SK-N-SH treated with all-trans-retinoic acid at 6 μM for 48 hours (cell line): Measurements from ENCODE around the gene NEK4.

Experiments
- ATAC-seq: fragments of 200-7000 bp; cut with Tn5 transposase; 3 replicates; pipeline ENCODE4 v1.9.1; 2020; ENCODE audit warnings: mild to moderate bottlenecking, moderate library complexity
- CSDC2 ChIP-seq: fragments of 250-450 bp; sonication (Bioruptor Pico); IDR thresholded peaks from 2 replicates; pipeline ENCODE4 v1.5.0; 2020; ENCODE audit warnings: mild to moderate bottlenecking, moderate library complexity
- CSRNP3 ChIP-seq: fragments of 250-450 bp; sonication (Bioruptor Pico); IDR thresholded peaks from 2 replicates; pipeline ENCODE4 v1.5.1; 2021; ENCODE audit warnings: mild to moderate bottlenecking, moderate library complexity
- ESRRG ChIP-seq: fragments of 250-450 bp; sonication (Bioruptor Pico); IDR thresholded peaks from 2 replicates; pipeline ENCODE4 v1.6.1; 2021; ENCODE audit warnings: mild to moderate bottlenecking
- GLIS3 ChIP-seq: fragments of 250-450 bp; sonication (Bioruptor Pico); IDR thresholded peaks from 2 replicates; pipeline ENCODE4 v1.5.0; 2020; ENCODE audit warnings: mild to moderate bottlenecking, moderate library complexity
- ISL1 ChIP-seq: fragments of 250-450 bp; sonication (Bioruptor Pico); IDR thresholded peaks from 2 replicates; pipeline ENCODE4 v2.1.2; 2022; ENCODE audit warnings: mild to moderate bottlenecking, moderate library complexity
- OSR1 ChIP-seq: fragments of 250-450 bp; sonication (Bioruptor Pico); IDR thresholded peaks from 2 replicates; pipeline ENCODE4 v1.8.0; 2022; ENCODE audit warnings: moderate library complexity, mild to moderate bottlenecking, inconsistent platforms
- PATZ1 ChIP-seq: fragments of 250-450 bp; sonication (Bioruptor Pico); IDR thresholded peaks from 2 replicates; pipeline ENCODE4 v1.8.0; 2020; ENCODE audit warnings: mild to moderate bottlenecking, moderate library complexity, borderline replicate concordance
- PPARA ChIP-seq: fragments of 250-450 bp; sonication (Bioruptor Pico); IDR thresholded peaks from 2 replicates; pipeline ENCODE4 v1.5.0; 2020; ENCODE audit warnings: mild to moderate bottlenecking, borderline replicate concordance
- RARB ChIP-seq: fragments of 250-450 bp; sonication (Bioruptor Pico); IDR thresholded peaks from 2 replicates; pipeline ENCODE4 v1.8.0; 2021; ENCODE audit warnings: mild to moderate bottlenecking, moderate library complexity
- SNAI2 ChIP-seq: fragments of 250-450 bp; sonication (Bioruptor Pico); IDR thresholded peaks from 2 replicates; pipeline ENCODE4 v1.5.0; 2020; ENCODE audit warnings: mild to moderate bottlenecking, moderate library complexity
- TCF4 ChIP-seq: fragments of 250-450 bp; sonication (Bioruptor Pico); IDR thresholded peaks from 2 replicates; pipeline ENCODE4 v1.8.0; 2021; ENCODE audit warnings: mild to moderate bottlenecking, moderate library complexity, borderline replicate concordance
- TOX ChIP-seq: fragments of 250-450 bp; sonication (Bioruptor Pico); IDR thresholded peaks from 2 replicates; pipeline ENCODE4 v1.8.0; 2021; ENCODE audit warnings: mild to moderate bottlenecking, moderate library complexity, borderline replicate concordance
- TSHZ2 ChIP-seq: fragments of 250-450 bp; sonication (Bioruptor Pico); IDR thresholded peaks from 2 replicates; pipeline ENCODE4 v1.5.0; 2020; ENCODE audit warnings: mild to moderate bottlenecking, moderate library complexity
- ZFP30 ChIP-seq: fragments of 450-650 bp; formaldehyde crosslinking; IDR thresholded peaks from 2 replicates; pipeline ENCODE4 v1.5.0; 2022; ENCODE audit warnings: mild to moderate bottlenecking, moderate library complexity
- ZNF70 ChIP-seq: fragments of 450-650 bp; formaldehyde crosslinking; IDR thresholded peaks from 2 replicates; pipeline ENCODE4 v1.5.0; 2020; ENCODE audit warnings: mild to moderate bottlenecking, moderate library complexity

Gene NEK4

GRCh38 chr3:52660046-52660445 lies 110.7 kb downstream of the NEK4 start:
- TF ChIP-seq ZNF70 = no peak
- TF ChIP-seq OSR1 (CRISPR knock-in tag) = no peak
- TF ChIP-seq ISL1 (CRISPR knock-in tag) = no peak
- no peak for TF ChIP-seq GLIS3 (CRISPR knock-in tag)
- TF ChIP-seq PATZ1 = no peak
- no peak for TF ChIP-seq PPARA (CRISPR knock-in tag)
- no peak for TF ChIP-seq CSDC2 (CRISPR knock-in tag)
- no peak for TF ChIP-seq TCF4 (CRISPR knock-in tag)
- no peak for TF ChIP-seq TSHZ2 (CRISPR knock-in tag)
- no peak for TF ChIP-seq ESRRG (CRISPR knock-in tag)
- TF ChIP-seq ZFP30 (CRISPR knock-in tag) = no peak
- no peak for TF ChIP-seq RARB
- TF ChIP-seq CSRNP3 = no peak
- no peak for TF ChIP-seq TOX (CRISPR knock-in tag)
- no peak for TF ChIP-seq SNAI2
- ATAC-seq = no peak
